ENCODE measurements around the gene ASXL2. TPM values are rescaled to one million over a fixed set of nuclear protein-coding genes. Genes with fewer than 3 reads are reported as not detected.

The ASXL2 gene
- total RNA-seq, 1 donor from 2014 or later = 25.4 TPM

DNA sequence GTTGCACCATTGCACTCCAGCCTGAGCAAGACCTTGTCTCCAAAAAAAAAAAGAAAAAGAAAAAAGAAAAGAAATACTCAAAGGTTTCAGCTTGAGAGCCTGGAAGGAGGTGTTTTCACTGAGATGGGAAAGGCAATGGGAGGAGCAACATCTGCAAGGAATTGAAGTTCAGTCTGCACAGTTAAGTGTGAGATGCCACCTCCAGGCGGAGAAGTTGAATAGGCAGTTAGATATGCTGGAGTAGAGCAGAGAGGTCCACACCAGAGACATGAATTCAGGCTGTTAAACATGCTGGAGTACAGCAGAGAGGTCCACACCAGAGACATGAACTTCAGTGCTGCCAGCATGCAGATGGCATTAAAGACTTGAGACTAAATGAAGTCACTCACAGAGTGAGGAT, 163.5 kb downstream of the ASXL2 start:
- no peaks in the 10 kb centered on the region for H3K27me3 Mint-ChIP-seq (ENCODE audit: low read depth)
- no peak for DNase-seq (ENCODE audit: low spot score in 2 of 2, unreplicated experiment in 2 of 2)
- H3K27ac Mint-ChIP-seq = no peak overlapping the region
- H3K9me3 Mint-ChIP-seq = peaks cover 5% of the 10 kb centered on the region
- no peak overlapping the region for H3K4me3 Mint-ChIP-seq
- H3K36me3 Mint-ChIP-seq = no peaks in the 10 kb centered on the region
- H3K4me1 Mint-ChIP-seq = peaks cover 9% of the 10 kb centered on the region
- TF ChIP-seq, protein P1, sequence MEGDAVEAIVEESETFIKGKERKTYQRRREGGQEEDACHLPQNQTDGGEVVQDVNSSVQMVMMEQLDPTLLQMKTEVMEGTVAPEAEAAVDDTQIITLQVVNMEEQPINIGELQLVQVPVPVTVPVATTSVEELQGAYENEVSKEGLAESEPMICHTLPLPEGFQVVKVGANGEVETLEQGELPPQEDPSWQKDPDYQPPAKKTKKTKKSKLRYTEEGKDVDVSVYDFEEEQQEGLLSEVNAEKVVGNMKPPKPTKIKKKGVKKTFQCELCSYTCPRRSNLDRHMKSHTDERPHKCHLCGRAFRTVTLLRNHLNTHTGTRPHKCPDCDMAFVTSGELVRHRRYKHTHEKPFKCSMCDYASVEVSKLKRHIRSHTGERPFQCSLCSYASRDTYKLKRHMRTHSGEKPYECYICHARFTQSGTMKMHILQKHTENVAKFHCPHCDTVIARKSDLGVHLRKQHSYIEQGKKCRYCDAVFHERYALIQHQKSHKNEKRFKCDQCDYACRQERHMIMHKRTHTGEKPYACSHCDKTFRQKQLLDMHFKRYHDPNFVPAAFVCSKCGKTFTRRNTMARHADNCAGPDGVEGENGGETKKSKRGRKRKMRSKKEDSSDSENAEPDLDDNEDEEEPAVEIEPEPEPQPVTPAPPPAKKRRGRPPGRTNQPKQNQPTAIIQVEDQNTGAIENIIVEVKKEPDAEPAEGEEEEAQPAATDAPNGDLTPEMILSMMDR (IDR thresholded peaks at IDR 0.05; ENCODE audit: unreplicated experiment) = no peak

DNA sequence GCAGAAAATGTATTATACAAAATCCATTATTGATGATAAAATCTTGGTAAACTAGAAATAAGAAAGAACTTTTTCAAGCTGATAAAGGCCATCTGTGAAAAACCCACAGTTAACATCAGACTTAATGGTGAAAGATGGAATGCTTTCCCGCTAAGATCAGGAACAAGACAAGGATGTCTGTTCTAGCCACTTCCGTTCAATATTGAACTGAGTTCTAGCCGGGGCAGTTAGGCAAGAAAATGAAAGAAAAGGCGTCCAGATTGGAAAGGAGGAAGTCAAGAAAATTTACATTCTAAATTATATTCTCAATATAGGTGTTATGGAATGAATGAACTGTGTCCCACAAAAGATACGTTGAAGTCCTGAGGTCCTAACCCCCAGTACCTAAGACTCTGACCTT, 165.8 kb downstream of the ASXL2 start:
- peaks cover 8% of the 10 kb centered on the region for H3K9me3 Mint-ChIP-seq
- peaks cover 8% of the 10 kb centered on the region for H3K4me1 Mint-ChIP-seq
- H3K4me3 Mint-ChIP-seq = no peak overlapping the region
- H3K36me3 Mint-ChIP-seq = no peaks in the 10 kb centered on the region
- no peak overlapping the region for H3K27ac Mint-ChIP-seq
- TF ChIP-seq, protein P1 (IDR thresholded peaks at IDR 0.05; ENCODE audit: unreplicated experiment) = no peak
- no peak for DNase-seq (ENCODE audit: low spot score in 2 of 2, unreplicated experiment in 2 of 2)
- H3K27me3 Mint-ChIP-seq (ENCODE audit: low read depth) = no peaks in the 10 kb centered on the region

DNA sequence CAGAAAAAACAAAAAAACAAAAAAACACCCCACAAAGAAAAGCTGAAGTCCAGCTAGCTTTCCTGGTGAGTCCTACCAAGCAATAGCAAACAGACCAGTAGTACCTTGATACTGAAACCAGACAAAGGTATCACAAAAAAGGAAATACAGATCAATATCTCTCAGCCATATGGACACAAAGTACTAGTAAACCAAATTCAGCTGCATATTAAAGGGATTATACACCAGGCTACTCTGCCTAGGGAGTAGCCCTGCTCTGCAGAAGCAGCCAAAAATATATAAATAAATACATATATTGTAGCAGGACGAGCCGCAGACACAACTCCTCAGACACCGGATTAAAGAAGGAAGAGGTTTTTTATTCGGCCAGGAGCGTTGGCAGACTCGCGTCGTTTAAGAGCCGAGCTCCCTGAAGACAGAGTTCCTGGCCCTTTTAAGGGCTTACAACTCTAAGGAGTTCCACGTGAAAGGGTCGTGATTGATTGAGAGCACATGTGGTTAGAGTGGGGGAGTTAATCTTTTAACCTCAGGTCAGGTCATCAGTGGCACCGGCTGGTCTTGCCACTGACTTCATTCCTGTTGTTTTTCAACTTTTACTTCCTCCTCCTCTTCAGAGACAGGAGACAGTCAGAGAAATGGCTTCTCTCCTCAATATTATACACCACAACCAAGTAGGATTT, 166.5 kb downstream of the ASXL2 start:
- Mint-ChIP-seq H3K4me1 (peaks cover 8% of the 10 kb centered on the region), H3K36me3 (no peaks in the 10 kb centered on the region), H3K27ac (peak overlapping the region; percentile 81), H3K4me3 (no peak overlapping the region), H3K27me3 (ENCODE audit: low read depth) (no peaks in the 10 kb centered on the region), H3K9me3 (peaks cover 8% of the 10 kb centered on the region)
- TF ChIP-seq, protein P1 (IDR thresholded peaks at IDR 0.05; ENCODE audit: unreplicated experiment) = no peak
- no peak for DNase-seq (ENCODE audit: low spot score in 2 of 2, unreplicated experiment in 2 of 2)

DNA sequence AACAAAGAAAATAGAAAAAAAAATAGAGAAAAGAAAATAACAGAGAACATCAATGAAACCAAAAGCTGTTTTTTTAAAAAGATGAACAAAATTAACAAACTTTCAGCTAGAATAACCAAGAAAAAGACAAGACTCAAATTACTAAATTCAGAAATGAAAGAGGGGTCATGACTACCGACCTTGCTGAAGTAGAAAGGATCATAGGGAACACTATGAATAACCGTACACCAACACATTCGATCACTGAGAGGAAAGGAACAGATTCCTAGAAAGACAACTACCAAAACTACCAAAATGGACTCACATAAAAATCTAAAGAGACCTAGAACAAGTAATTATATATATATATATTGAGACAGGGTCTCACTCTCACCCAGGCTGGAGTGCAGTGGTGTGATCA, 167.5 kb downstream of the ASXL2 start:
- no peak overlapping the region for H3K4me3 Mint-ChIP-seq
- H3K4me1 Mint-ChIP-seq = peaks cover 8% of the 10 kb centered on the region
- DNase-seq (ENCODE audit: low spot score in 2 of 2, unreplicated experiment in 2 of 2) = no peak
- TF ChIP-seq, protein P1 (IDR thresholded peaks at IDR 0.05; ENCODE audit: unreplicated experiment) = no peak
- no peaks in the 10 kb centered on the region for H3K27me3 Mint-ChIP-seq (ENCODE audit: low read depth)
- H3K9me3 Mint-ChIP-seq = peaks cover 8% of the 10 kb centered on the region
- no peaks in the 10 kb centered on the region for H3K36me3 Mint-ChIP-seq
- no peak overlapping the region for H3K27ac Mint-ChIP-seq

DNA sequence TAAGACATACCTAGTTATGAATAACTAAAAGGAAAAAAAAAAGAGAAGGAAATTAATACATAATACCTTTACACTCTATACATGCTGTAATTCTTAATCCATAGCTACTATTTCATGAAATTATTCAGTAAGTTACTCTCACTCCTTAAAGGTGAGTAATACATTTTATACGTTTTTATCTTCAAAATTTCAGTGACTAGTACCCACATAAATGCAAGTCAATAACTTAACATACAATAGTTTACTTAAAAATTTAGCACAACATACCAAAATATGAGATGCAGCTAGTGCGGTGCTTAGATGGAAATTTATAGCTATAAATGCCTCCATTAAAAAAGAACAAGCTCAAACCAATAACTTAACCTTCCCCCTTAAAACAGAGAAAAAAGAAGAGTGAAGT, 168.9 kb downstream of the ASXL2 start:
- peaks cover 8% of the 10 kb centered on the region for H3K4me1 Mint-ChIP-seq
- no peaks in the 10 kb centered on the region for H3K36me3 Mint-ChIP-seq
- no peaks in the 10 kb centered on the region for H3K27me3 Mint-ChIP-seq (ENCODE audit: low read depth)
- H3K9me3 Mint-ChIP-seq = peaks cover 8% of the 10 kb centered on the region
- TF ChIP-seq, protein P1 (IDR thresholded peaks at IDR 0.05; ENCODE audit: unreplicated experiment) = no peak
- no peak overlapping the region for H3K4me3 Mint-ChIP-seq
- DNase-seq (ENCODE audit: low spot score in 2 of 2, unreplicated experiment in 2 of 2) = no peak
- H3K27ac Mint-ChIP-seq = no peak overlapping the region

Data from mesothelial cell of epicardium (in vitro differentiated cells).